ENCODE results near the gene SBF1. TPM values are rescaled to one million over a fixed set of nuclear protein-coding genes. Genes with fewer than 3 reads are reported as not detected.

Gene SBF1
- total and polyA plus RNA-seq, 2 of the 13 experiments (the other 11 are each of a cell fraction or from before 2014, with no cell fraction given), result 31.7 to 40.9 TPM

DNA sequence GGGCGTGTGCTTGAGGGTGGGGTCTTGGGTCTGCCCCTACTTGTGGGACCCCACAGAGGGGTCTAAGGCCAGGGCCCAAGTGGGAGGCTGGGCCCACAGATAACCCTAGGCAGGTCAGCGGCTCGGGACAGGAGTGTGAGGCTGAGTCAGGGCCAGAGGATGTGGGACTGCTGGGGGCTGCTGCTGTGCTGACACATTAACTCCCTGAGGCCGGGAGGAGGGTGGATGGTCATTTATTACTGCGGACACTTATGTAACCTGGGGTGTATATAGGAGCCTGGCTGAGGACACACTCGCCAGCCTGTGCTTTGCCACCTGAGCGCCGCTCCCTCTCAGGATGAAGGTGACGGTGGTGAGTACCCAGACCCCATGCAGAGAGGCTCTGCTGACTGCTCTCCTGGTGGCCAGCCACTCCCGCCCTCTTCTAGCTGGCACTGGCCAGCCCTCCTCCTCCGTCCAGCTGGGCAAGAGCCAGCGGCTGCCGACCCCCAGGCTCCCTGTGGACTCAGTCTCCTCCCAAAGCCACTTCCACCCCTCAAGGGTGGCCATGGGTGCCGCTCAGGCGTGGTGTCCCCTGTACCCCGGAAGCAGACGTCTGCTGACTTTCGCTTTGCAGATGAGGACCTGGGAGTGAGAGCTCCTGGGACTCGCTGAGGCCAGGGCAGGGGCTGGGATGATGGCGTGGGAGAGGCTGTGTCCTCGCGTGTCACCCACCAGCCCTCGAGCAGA is 11.9 kb upstream of the SBF1 start, which contains the start of gene MIOX (continued):
- TF ChIP-seq HNF1B (CRISPR knock-in tag; IDR thresholded peaks at IDR 0.05), result 0 out of 2 replicates have a peak, but pooled peaks have one; percentile 30
- no peak for TF ChIP-seq MAZ (IDR thresholded peaks at IDR 0.05; ENCODE audit: borderline replicate concordance, low read depth, low read length)
- peak; percentile 47; the same call in 1 of the 2 replicates for TF ChIP-seq MAZ (CRISPR knock-in tag; IDR thresholded peaks at IDR 0.05; ENCODE audit: low read depth)
- TF ChIP-seq GATAD1 (CRISPR knock-in tag; IDR thresholded peaks at IDR 0.05), result 0 out of 2 replicates have a peak, but pooled peaks have one; percentile 9
- TF ChIP-seq, protein P1, sequence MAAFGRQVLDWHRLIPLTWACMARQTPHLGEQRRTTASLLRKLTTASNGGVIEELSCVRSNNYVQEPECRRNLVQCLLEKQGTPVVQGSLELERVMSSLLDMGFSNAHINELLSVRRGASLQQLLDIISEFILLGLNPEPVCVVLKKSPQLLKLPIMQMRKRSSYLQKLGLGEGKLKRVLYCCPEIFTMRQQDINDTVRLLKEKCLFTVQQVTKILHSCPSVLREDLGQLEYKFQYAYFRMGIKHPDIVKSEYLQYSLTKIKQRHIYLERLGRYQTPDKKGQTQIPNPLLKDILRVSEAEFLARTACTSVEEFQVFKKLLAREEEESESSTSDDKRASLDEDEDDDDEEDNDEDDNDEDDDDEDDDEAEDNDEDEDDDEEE (CRISPR knock-in tag; IDR thresholded peaks at IDR 0.05), result 0 out of 2 replicates have a peak, but pooled peaks have one; percentile 49
- peak; percentile 26; the same call in 1 of the 2 replicates for TF ChIP-seq TBX2 (CRISPR knock-in tag; IDR thresholded peaks at IDR 0.05; ENCODE audit: borderline replicate concordance)
- 0 out of 2 replicates have a peak, but pooled peaks have one; percentile 24 for TF ChIP-seq TFDP1 (CRISPR knock-in tag; IDR thresholded peaks at IDR 0.05; ENCODE audit: borderline replicate concordance)
- TF ChIP-seq ZSCAN12 (CRISPR knock-in tag; IDR thresholded peaks at IDR 0.05), result no peak
- TF ChIP-seq ERF (CRISPR knock-in tag; IDR thresholded peaks at IDR 0.05), result peak; percentile 49; the same call in 1 of the 2 replicates
- 0 out of 2 replicates have a peak, but pooled peaks have one; percentile 44 for TF ChIP-seq ZSCAN31 (CRISPR knock-in tag; IDR thresholded peaks at IDR 0.05; ENCODE audit: low read depth)
- TF ChIP-seq PHF8 (CRISPR knock-in tag; IDR thresholded peaks at IDR 0.05), result peak; percentile 55; the same call in 1 of the 2 replicates
- TF ChIP-seq RFX5 (IDR thresholded peaks at IDR 0.05; ENCODE audit: low read depth, low read length), result no peak
- no peak for TF ChIP-seq ZNF607 (CRISPR knock-in tag; IDR thresholded peaks at IDR 0.05; ENCODE audit: borderline replicate concordance)
- no peak for TF ChIP-seq GZF1 (CRISPR knock-in tag; IDR thresholded peaks at IDR 0.05)
- TF ChIP-seq ZNF788 (CRISPR knock-in tag; IDR thresholded peaks at IDR 0.05; ENCODE audit: borderline replicate concordance), result peak; percentile 48; the same call in 1 of the 2 replicates
- TF ChIP-seq NR2C2 (CRISPR knock-in tag; IDR thresholded peaks at IDR 0.05; ENCODE audit: borderline replicate concordance), result peak; percentile 94
- TF ChIP-seq, protein P2, sequence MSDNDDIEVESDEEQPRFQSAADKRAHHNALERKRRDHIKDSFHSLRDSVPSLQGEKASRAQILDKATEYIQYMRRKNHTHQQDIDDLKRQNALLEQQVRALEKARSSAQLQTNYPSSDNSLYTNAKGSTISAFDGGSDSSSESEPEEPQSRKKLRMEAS (IDR thresholded peaks at IDR 0.05), result peak; percentile 42
- TF ChIP-seq DMAP1 (CRISPR knock-in tag; IDR thresholded peaks at IDR 0.05), result peak; percentile 39; the same call in 1 of the 2 replicates
- 0 out of 2 replicates have a peak, but pooled peaks have one; percentile 24 for TF ChIP-seq SAP130 (CRISPR knock-in tag; IDR thresholded peaks at IDR 0.05; ENCODE audit: low read depth)
- peak; percentile 16; the same call in 1 of the 2 replicates for TF ChIP-seq ZBTB38 (CRISPR knock-in tag; IDR thresholded peaks at IDR 0.05)
- 0 out of 2 replicates have a peak, but pooled peaks have one; percentile 41 for TF ChIP-seq ZNF335 (CRISPR knock-in tag; IDR thresholded peaks at IDR 0.05)

All from HepG2 (cell line).